ENCODE data around the gene EDA. TPM values are rescaled to one million over a fixed set of nuclear protein-coding genes. Genes with fewer than 3 reads are reported as not detected.
"Not testable (repeated sequence)": the region's sequence is repeated elsewhere in the genome, so short reads cannot be mapped to it uniquely, and the experiment has no call there.

Gene EDA
- polyA plus RNA-seq, 3 donors from 2014 or later = not detected

GRCh38 chrX:69996113-69996468 lies 380.2 kb downstream of the EDA start:
- H3K27ac Mint-ChIP-seq = no peak overlapping the region
- no peak overlapping the region for H3K4me3 Mint-ChIP-seq
- H3K27me3 Mint-ChIP-seq (ENCODE audit: low read depth in 3 of 3) = peaks cover 0 to 12% (median 11%) of the 10 kb centered on the region in 3 donors
- DNase-seq = no peak
- H3K4me1 Mint-ChIP-seq = no peaks in the 10 kb centered on the region
- H3K9me3 Mint-ChIP-seq = peaks cover 0 to 3% (median 0%) of the 10 kb centered on the region in 6 donors
- no peaks in the 10 kb centered on the region for H3K36me3 Mint-ChIP-seq

DNA sequence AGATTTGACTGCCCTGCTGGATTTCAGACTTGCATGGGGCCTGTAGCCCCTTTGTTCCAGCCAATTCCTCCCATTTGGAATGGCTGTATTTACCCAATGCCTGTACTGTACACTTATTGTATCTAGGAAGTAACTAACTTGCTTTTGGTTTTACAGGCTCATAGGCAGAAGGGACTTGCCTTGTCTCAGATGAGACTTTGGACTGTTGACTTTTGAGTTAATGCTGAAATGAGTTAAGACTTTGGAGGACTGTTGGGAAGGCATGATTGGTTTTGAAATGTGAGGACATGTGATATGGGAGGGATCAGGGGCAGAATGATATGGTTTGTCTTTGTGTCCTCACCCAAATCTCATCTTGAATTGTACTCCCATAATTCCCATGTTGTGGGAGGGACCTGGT lies 382.4 kb downstream of the EDA start:
- H3K9me3 Mint-ChIP-seq, H3K36me3 Mint-ChIP-seq, H3K4me3 Mint-ChIP-seq, DNase-seq, H3K27ac Mint-ChIP-seq, H3K4me1 Mint-ChIP-seq: not testable (repeated sequence)
- peaks cover 2 to 12% (median 11%) of the 10 kb centered on the region in 3 donors for H3K27me3 Mint-ChIP-seq (ENCODE audit: low read depth in 3 of 3)

GRCh38 chrX:70001269-70001668 lies 385.4 kb downstream of the EDA start:
- Mint-ChIP-seq H3K4me3 (no peak overlapping the region), H3K27ac (no peak overlapping the region), H3K27me3 (ENCODE audit: low read depth in 3 of 3) (peaks cover 2 to 11% (median 5%) of the 10 kb centered on the region in 3 donors), H3K36me3 (no peaks in the 10 kb centered on the region), H3K4me1 (no peaks in the 10 kb centered on the region), H3K9me3 (peaks cover 0 to 3% (median 0%) of the 10 kb centered on the region in 6 donors)
- DNase-seq = no peak

DNA sequence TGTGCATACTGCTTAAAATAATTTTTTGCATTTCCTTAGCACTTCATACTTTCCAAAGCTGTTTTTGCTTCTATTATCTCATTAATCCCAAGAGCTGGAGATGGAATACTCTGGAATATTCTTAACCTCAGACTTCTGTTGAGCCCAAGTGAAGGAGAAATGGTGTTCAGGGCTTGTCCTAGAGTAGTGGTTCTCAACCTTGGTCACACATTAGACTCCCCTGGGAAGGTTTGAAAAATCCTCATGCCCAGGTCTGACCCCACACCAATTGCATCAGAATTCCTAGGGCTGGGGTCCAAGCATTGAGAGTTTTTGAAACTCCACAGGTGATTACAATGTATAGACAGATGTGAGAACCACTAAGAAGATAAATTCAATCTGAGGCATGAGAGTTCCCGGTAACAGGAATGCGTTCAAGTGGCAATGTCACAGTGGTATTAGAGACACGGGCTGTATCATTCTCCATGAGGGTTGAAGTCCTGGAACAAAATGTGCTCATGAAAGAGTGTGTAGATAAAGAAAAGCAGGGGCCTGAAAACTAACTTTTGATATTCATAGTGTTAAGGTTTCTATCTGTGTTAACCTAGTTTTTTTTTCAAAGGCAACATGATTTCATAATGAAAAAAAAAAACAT lies 385.9 kb downstream of the EDA start:
- H3K4me1 Mint-ChIP-seq = no peaks in the 10 kb centered on the region
- no peak overlapping the region for H3K4me3 Mint-ChIP-seq
- H3K9me3 Mint-ChIP-seq = peaks cover 0 to 3% (median 0%) of the 10 kb centered on the region in 6 donors
- H3K27ac Mint-ChIP-seq = no peak overlapping the region
- H3K27me3 Mint-ChIP-seq (ENCODE audit: low read depth in 3 of 3) = peaks cover 2 to 10% (median 5%) of the 10 kb centered on the region in 3 donors
- H3K36me3 Mint-ChIP-seq = no peaks in the 10 kb centered on the region
- DNase-seq = no peak

DNA sequence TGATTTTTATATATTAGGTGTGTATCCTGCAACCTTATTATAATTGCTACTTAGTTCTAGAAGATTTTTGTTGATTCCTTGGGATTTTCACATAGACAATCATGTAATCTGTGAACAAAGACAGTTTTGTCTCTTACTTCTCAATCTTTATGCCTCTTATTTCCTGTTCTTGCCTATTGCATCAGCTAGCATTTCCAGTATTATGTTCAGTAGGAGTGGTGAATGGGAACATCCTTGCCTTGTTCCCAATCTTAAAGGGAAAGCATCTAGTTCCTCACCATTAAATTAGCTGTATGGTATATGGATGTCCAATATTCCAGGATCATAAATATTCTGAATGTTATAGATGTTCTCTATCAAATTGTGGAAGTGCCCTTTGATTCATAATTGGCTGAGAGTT lies 392.0 kb downstream of the EDA start:
- H3K9me3 Mint-ChIP-seq = no peaks in the 10 kb centered on the region
- no peak for DNase-seq
- H3K27me3 Mint-ChIP-seq (ENCODE audit: low read depth in 3 of 3) = peaks cover 0 to 5% (median 0%) of the 10 kb centered on the region in 3 donors
- no peaks in the 10 kb centered on the region for H3K4me1 Mint-ChIP-seq
- no peak overlapping the region for H3K27ac Mint-ChIP-seq
- no peak overlapping the region for H3K4me3 Mint-ChIP-seq
- H3K36me3 Mint-ChIP-seq = no peaks in the 10 kb centered on the region

DNA sequence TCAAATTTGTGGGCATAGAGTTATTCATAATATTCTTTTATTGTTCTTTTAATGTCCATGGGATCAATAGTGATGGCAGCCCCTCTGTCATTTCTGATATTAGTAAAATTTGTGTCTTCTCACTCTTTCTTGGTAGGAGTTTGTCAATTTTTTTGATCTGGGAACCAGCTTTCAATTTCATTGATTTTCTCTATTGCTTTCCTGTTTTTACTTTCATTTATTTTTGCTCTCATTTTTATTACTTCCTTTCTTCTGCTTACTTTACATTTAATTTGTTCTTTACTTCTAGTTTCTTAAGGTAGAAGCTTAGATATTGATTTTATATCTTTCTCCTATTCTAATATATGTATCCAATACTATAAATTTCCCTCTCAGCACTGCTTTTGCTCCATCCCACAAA lies 393.1 kb downstream of the EDA start:
- H3K27me3 Mint-ChIP-seq (ENCODE audit: low read depth in 3 of 3) = peaks cover 0 to 5% (median 2%) of the 10 kb centered on the region in 3 donors
- no peak overlapping the region for H3K27ac Mint-ChIP-seq
- H3K9me3 Mint-ChIP-seq = no peaks in the 10 kb centered on the region
- no peak for DNase-seq
- no peaks in the 10 kb centered on the region for H3K36me3 Mint-ChIP-seq
- H3K4me3 Mint-ChIP-seq = no peak overlapping the region
- H3K4me1 Mint-ChIP-seq = no peaks in the 10 kb centered on the region

DNA sequence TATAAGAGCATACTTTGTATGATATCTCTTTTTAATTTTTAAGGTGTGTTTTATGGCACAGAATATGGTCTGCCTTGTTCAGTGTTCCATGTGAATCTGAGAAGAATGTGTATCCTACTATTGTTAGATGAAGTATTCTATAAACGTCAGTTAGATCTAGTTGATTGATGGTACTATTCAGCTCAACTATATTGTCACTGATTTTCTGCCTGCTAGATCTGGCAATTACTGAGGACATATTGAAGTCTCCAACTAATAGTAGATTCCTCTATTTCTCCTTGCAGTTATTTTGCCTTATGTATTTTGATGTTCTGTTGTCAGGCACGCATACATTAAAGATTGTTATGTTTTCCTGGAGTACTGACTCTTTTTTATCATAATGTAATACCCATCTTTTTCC lies 394.1 kb downstream of the EDA start:
- no peaks in the 10 kb centered on the region for H3K4me1 Mint-ChIP-seq
- no peaks in the 10 kb centered on the region for H3K36me3 Mint-ChIP-seq
- no peak overlapping the region for H3K27ac Mint-ChIP-seq
- DNase-seq = no peak
- no peaks in the 10 kb centered on the region for H3K9me3 Mint-ChIP-seq
- peaks cover 0 to 5% (median 2%) of the 10 kb centered on the region in 3 donors for H3K27me3 Mint-ChIP-seq (ENCODE audit: low read depth in 3 of 3)
- H3K4me3 Mint-ChIP-seq = no peak overlapping the region

DNA sequence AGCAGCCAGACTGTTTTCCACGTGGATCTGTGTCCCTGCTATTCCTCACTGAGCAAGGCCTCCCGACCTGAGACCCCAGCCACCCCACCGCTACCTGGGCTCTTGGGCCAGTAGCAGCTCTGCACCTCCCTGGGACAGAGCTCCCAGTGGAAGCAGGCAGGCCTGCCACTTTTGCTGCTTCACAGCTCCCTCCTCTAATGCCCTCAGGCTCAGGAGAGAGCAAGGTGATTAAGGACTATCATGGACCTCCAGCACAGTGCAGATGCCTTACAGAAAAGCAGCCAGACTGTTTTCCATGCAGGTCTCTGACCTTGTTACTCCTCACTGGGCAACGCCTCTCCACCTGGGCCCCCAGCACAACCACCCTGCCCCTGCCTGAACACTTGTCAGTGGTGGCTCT lies 396.8 kb downstream of the EDA start:
- Mint-ChIP-seq H3K36me3 (no peaks in the 10 kb centered on the region), H3K27ac (no peak overlapping the region), H3K4me1 (no peaks in the 10 kb centered on the region), H3K27me3 (ENCODE audit: low read depth in 3 of 3) (peaks cover 0 to 11% (median 2%) of the 10 kb centered on the region in 3 donors), H3K9me3 (no peaks in the 10 kb centered on the region), H3K4me3 (no peak overlapping the region)
- no peak for DNase-seq

DNA sequence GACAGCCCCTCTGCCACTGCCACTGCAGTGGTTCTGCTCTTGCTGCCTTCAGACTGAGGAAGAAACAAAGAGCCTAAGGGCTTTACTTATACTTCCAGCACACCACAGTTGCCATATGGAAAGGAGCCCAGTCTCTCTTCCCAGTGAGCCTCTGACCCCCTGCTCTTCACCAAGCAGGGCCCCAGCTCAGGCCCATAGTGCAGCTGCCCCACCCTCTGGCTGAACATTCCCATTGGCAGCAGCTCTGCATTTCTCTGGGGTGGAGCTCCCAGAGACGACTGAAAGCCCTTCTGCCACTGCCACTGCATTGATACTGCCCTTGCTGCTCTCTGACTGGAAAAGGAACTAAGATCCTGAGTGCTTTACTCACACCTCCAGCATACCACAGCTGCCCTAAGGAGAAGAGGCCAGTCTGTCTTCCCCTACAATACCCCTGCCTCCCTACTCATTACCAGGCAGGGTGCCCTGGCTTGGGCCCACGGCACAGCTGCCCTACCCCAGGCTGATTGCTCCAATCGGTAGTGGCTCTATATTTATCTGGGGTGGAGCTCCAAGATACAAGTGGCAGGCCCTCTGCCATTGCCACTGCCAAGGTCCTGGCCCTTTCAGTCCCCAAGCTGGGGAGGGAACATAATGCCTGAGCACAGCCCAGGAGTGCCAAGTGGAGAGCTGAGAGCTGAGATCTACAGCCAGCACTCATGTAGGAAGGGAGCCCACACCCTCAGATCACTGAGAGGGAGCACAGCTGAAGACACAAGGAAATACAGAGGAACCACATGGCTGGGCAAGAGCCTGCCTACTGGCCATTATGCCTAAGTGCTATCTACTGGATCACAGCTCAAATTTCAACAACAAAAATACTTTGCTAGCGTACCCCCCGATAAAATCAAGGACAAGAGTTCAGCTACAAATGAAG lies 397.8 kb downstream of the EDA start:
- no peak overlapping the region for H3K4me3 Mint-ChIP-seq
- peaks cover 0 to 15% (median 2%) of the 10 kb centered on the region in 3 donors for H3K27me3 Mint-ChIP-seq (ENCODE audit: low read depth in 3 of 3)
- no peak for DNase-seq
- H3K4me1 Mint-ChIP-seq = no peaks in the 10 kb centered on the region
- no peaks in the 10 kb centered on the region for H3K9me3 Mint-ChIP-seq
- no peak overlapping the region for H3K27ac Mint-ChIP-seq
- H3K36me3 Mint-ChIP-seq = no peaks in the 10 kb centered on the region

- peaks cover 0 to 15% (median 3%) of the 10 kb centered on the region in 3 donors for H3K27me3 Mint-ChIP-seq (ENCODE audit: low read depth in 3 of 3)
- no peaks in the 10 kb centered on the region for H3K36me3 Mint-ChIP-seq
- no peak for DNase-seq
- no peaks in the 10 kb centered on the region for H3K4me1 Mint-ChIP-seq
- H3K4me3 Mint-ChIP-seq = no peak overlapping the region
- no peak overlapping the region for H3K27ac Mint-ChIP-seq
- no peaks in the 10 kb centered on the region for H3K9me3 Mint-ChIP-seq
Observed at GRCh38 chrX:70016513-70016912, 400.6 kb downstream of the EDA start.

DNA sequence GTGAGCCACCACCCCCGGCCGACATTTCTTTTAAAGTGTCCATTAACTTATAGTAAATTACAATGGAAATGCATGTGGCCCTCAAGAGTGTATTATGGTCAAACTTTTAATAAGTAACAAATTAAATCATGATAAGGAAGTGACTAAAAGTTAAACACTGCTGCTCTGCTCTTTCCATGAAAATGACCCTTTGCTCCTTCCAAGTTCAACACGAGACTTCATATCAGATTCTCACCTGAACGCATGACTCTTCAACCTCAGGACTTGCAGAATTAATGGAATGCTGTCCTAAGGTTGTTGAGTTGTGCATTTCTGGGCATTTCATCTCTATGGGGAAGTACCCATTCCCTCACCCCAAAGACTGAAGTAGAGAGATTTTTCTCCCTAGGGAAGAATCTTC lies 406.7 kb downstream of the EDA start:
- H3K9me3 Mint-ChIP-seq = no peaks in the 10 kb centered on the region
- peaks cover 0 to 11% (median 6%) of the 10 kb centered on the region in 3 donors for H3K27me3 Mint-ChIP-seq (ENCODE audit: low read depth in 3 of 3)
- no peaks in the 10 kb centered on the region for H3K4me1 Mint-ChIP-seq
- no peak for DNase-seq
- no peaks in the 10 kb centered on the region for H3K36me3 Mint-ChIP-seq
- no peak overlapping the region for H3K4me3 Mint-ChIP-seq
- no peak overlapping the region for H3K27ac Mint-ChIP-seq

GRCh38 chrX:70025464-70025863 lies 409.6 kb downstream of the EDA start:
- Mint-ChIP-seq H3K4me1 (no peaks in the 10 kb centered on the region), H3K27ac (no peak overlapping the region), H3K4me3 (no peak overlapping the region), H3K9me3 (no peaks in the 10 kb centered on the region), H3K27me3 (ENCODE audit: low read depth in 3 of 3) (peaks cover 0 to 10% (median 6%) of the 10 kb centered on the region in 3 donors), H3K36me3 (no peaks in the 10 kb centered on the region)
- DNase-seq = no peak

DNA sequence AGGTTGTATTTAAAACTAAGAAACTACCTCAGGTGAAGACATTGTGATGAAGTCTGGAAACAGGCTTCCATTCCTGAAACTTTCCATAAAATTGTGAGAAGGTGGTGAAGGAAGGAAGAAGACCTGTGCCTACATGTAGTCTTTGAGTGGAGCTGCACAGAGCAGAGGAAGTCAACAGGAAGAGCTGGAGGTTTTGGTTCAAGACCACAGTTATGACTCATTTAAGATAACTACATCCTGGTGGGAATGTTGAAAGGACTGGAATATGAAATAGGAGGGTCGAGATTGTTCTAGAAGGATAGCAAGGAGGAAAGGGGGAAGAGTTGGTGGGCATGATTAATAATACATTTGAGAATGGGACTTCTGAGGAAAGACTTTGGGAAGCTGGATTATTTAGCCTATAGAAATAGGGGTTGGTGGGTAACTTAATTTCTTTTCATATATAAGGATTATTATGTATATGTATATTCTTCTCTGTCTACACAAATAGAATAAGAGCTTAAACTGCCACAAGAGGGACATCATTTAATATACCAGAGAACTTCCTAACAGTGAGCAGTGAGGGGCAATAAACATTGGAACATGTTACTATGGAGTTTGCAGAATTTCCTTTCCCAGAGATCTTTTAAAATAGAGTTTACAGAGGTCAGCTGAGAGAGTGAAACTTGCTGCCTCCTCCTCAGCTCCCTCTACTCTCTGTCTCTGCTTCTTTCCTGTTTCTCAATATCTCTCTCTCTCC lies 410.4 kb downstream of the EDA start:
- Mint-ChIP-seq H3K27ac (no peak overlapping the region), H3K4me3 (no peak overlapping the region), H3K4me1 (no peaks in the 10 kb centered on the region), H3K9me3 (no peaks in the 10 kb centered on the region), H3K27me3 (ENCODE audit: low read depth in 3 of 3) (peaks cover 0 to 11% (median 6%) of the 10 kb centered on the region in 3 donors), H3K36me3 (no peaks in the 10 kb centered on the region)
- no peak for DNase-seq

DNA sequence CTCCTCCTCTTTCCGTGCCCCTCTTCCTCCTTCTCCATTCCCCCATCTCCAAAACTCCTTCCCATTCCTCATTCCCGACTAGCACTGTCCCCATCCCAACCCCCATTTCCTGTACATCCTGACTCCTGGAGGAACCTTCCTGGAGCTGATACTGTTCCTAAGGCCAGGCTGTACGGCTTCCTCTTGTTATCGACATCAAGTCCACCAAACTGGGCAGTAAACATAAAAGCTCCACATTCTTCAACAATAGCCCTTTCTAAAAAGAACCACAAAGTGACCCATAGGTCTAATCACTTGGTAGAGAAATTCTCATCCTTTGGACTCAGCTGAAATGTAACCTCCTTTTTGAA lies 410.9 kb downstream of the EDA start:
- peaks cover 0 to 15% (median 4%) of the 10 kb centered on the region in 3 donors for H3K27me3 Mint-ChIP-seq (ENCODE audit: low read depth in 3 of 3)
- H3K27ac Mint-ChIP-seq = no peak overlapping the region
- H3K4me3 Mint-ChIP-seq = no peak overlapping the region
- H3K36me3 Mint-ChIP-seq = no peaks in the 10 kb centered on the region
- no peaks in the 10 kb centered on the region for H3K9me3 Mint-ChIP-seq
- no peaks in the 10 kb centered on the region for H3K4me1 Mint-ChIP-seq
- DNase-seq = no peak
